PC-9 (cell line): ENCODE data around the gene DPY19L3. TPM values are rescaled to one million over a fixed set of nuclear protein-coding genes. Genes with fewer than 3 reads are reported as not detected.

Experiments used
- BruUV-seq: library from RNA; stranded (reverse); fragments of 400-500 nt; replicated peaks from 2 replicates; lab custom pipeline; 2021; lab: Mats Ljungman, UMichigan
- CTCF ChIA-PET: fragments of 300-600 bp; sonication (Branson Sonifier 250); formaldehyde crosslinking; loops from one replicate; lab custom pipeline; 2022; ENCODE audit warnings: antibody characterized with exemption; lab: Charles Lee
- POLR2A ChIA-PET: fragments of 300-600 bp; sonication (Branson Sonifier 250); formaldehyde crosslinking; loops from one replicate; lab custom pipeline; 2022; ENCODE audit warnings: antibody characterized with exemption; ENCODE audit not compliant: unreplicated experiment; lab: Charles Lee
- DNase-seq, 2 experiments: peaks; one replicate each; pipeline versions ENCODE4 v3.0.0 to v3.0.0-alpha.2; 2015 to 2022; ENCODE audit warnings: mixed read lengths in 1 of 2
- H2AFZ ChIP-seq: fragments of 200-600 bp; sonication (generic); 2 replicates; pipeline ENCODE4 v1.8.1; 2017; ENCODE audit warnings: antibody characterized with exemption
- H3F3A ChIP-seq: fragments of 200-600 bp; sonication (generic); 2 replicates; pipeline ENCODE4 v1.8.1; 2017; ENCODE audit warnings: antibody characterized with exemption, mild to moderate bottlenecking, low read depth; ENCODE audit not compliant: insufficient read depth
- H3K27ac ChIP-seq: fragments of 200-600 bp; sonication (generic); 2 replicates; pipeline ENCODE4 v1.6.1; 2016; ENCODE audit warnings: mixed run types
- H3K27me3 ChIP-seq: fragments of 200-600 bp; sonication (generic); 2 replicates; pipeline ENCODE4 v1.6.1; 2016; ENCODE audit warnings: low read depth, mixed run types; ENCODE audit not compliant: insufficient read depth
- H3K36me3 ChIP-seq: fragments of 200-600 bp; sonication (generic); 2 replicates; pipeline ENCODE4 v1.6.1; 2016; ENCODE audit warnings: low read depth, mixed run types
- H3K4me1 ChIP-seq: fragments of 200-600 bp; sonication (generic); replicated peaks from 2 replicates; pipeline ENCODE4 v1.6.1; 2016; ENCODE audit warnings: mixed run types; ENCODE audit not compliant: insufficient read depth
- H3K4me2 ChIP-seq: fragments of 200-600 bp; sonication (generic); 2 replicates; pipeline ENCODE4 v1.6.1; 2017; ENCODE audit warnings: mixed run types
- H3K4me3 ChIP-seq: fragments of 200-600 bp; sonication (generic); 2 replicates; pipeline ENCODE4 v1.6.1; 2016; ENCODE audit warnings: mixed run types
- H3K79me2 ChIP-seq: fragments of 200-600 bp; sonication (generic); 2 replicates; pipeline ENCODE4 v1.6.1; 2017; ENCODE audit warnings: low read depth, mixed run types
- H3K9me2 ChIP-seq: fragments of 200-600 bp; sonication (generic); 2 replicates; pipeline ENCODE4 v1.8.1; 2017; ENCODE audit warnings: mild to moderate bottlenecking; ENCODE audit not compliant: insufficient read depth
- H3K9me3 ChIP-seq: fragments of 200-600 bp; sonication (generic); 2 replicates; pipeline ENCODE4 v1.8.1; 2016; ENCODE audit warnings: low read depth; ENCODE audit not compliant: insufficient read depth
- H4K20me1 ChIP-seq: fragments of 200-600 bp; sonication (generic); 2 replicates; pipeline ENCODE4 v1.8.1; 2017; ENCODE audit not compliant: insufficient read depth
- CTCF ChIP-seq: fragments of 200-600 bp; sonication (generic); conservative IDR thresholded peaks from 2 replicates; pipeline ENCODE4 v1.6.1; 2017; ENCODE audit warnings: mixed run types, antibody characterized with exemption, mild to moderate bottlenecking, moderate library complexity
- EZH2 ChIP-seq: fragments of 200-600 bp; sonication (generic); IDR thresholded peaks from 2 replicates; pipeline ENCODE4 v1.8.0; 2017; ENCODE audit warnings: antibody characterized with exemption, low read depth
- intact Hi-C: fragments of 100-400 bp; cut with micrococcal nuclease; formaldehyde crosslinking; loops from one replicate; pipeline ENCODE4 v1.10.0; 2022; ENCODE audit not compliant: unreplicated experiment
- total RNA-seq: library from RNA; stranded (reverse); gene quantifications from 2 replicates; pipeline ENCODE4 v1.2.3, GENCODE V29; 2021

DPY19L3 gene
- total RNA-seq, 1 experiment from 2014 or later: 22.3 TPM

GRCh38 chr19:32465176-32465575, 59.6 kb downstream of the DPY19L3 start:
- Histone ChIP-seq H3F3A (no peaks in the 10 kb centered on the region), H3K79me2 (no peaks in the 10 kb centered on the region), H3K9me3 (no peaks in the 10 kb centered on the region), H3K9me2 (no peaks in the 10 kb centered on the region), H2AFZ (no peak overlapping the region), H3K4me1 (no peaks in the 10 kb centered on the region), H3K4me2 (no peak overlapping the region), H4K20me1 (no peaks in the 10 kb centered on the region), H3K4me3 (no peak overlapping the region), H3K27ac (no peak overlapping the region), H3K27me3 (no peaks in the 10 kb centered on the region), H3K36me3 (0 out of 2 replicates have a peak, but pooled peaks cover 4% of the 10 kb centered on the region)
- DNase-seq: no peak
- TF ChIP-seq EZH2: no peak
- TF ChIP-seq CTCF: no peak
- CTCF ChIA-PET: interaction anchor here (0.6 kb wide), 1 partner anchor 115 kb away, joined by 8 read pairs; no protein-coding TSS in a partner anchor
- POLR2A ChIA-PET: interaction anchor here (0.6 kb wide), 1 partner anchor 91 kb away, joined by 4 read pairs; no protein-coding TSS in a partner anchor
- intact Hi-C loops: loop anchor here (5.0 kb wide), 1 partner anchor 123 kb away; no protein-coding TSS in a partner anchor
- BruUV-seq: no TSS peak

- H2AFZ ChIP-seq: no peak overlapping the region
- intact Hi-C loops: loop anchor here (5.0 kb wide), 1 partner anchor 127 kb away; no protein-coding TSS in a partner anchor
- TF ChIP-seq CTCF (no peak), EZH2 (no peak)
- no peaks in the 10 kb centered on the region for H3K27me3 ChIP-seq
- CTCF ChIA-PET: no interaction called here
- H3K36me3 ChIP-seq: 0 out of 2 replicates have a peak, but pooled peaks cover 4% of the 10 kb centered on the region
- H3K9me3 ChIP-seq: no peaks in the 10 kb centered on the region
- no peaks in the 10 kb centered on the region for H3F3A ChIP-seq
- no peaks in the 10 kb centered on the region for H4K20me1 ChIP-seq
- POLR2A ChIA-PET: no interaction called here
- no peaks in the 10 kb centered on the region for H3K9me2 ChIP-seq
- H3K4me3 ChIP-seq: no peak overlapping the region
- no TSS peak for BruUV-seq
- H3K27ac ChIP-seq: no peak overlapping the region
- H3K79me2 ChIP-seq: no peaks in the 10 kb centered on the region
- H3K4me1 ChIP-seq: no peaks in the 10 kb centered on the region
- no peak for DNase-seq
- H3K4me2 ChIP-seq: no peak overlapping the region
Observed at GRCh38 chr19:32469795-32470194, 64.2 kb downstream of the DPY19L3 start.

- no TSS peak for BruUV-seq
- intact Hi-C loops: no loop called here
- H3K9me2 ChIP-seq: no peaks in the 10 kb centered on the region
- no peak for TF ChIP-seq CTCF
- TF ChIP-seq EZH2: no peak
- no peaks in the 10 kb centered on the region for H3K4me1 ChIP-seq
- ChIA-PET POLR2A (no interaction called here), CTCF (no interaction called here)
- no peaks in the 10 kb centered on the region for H4K20me1 ChIP-seq
- no peaks in the 10 kb centered on the region for H3K27me3 ChIP-seq
- H3K36me3 ChIP-seq: 0 out of 2 replicates have a peak, but pooled peaks cover 4% of the 10 kb centered on the region
- H3K4me2 ChIP-seq: no peak overlapping the region
- H2AFZ ChIP-seq: no peak overlapping the region
- no peak for DNase-seq
- no peaks in the 10 kb centered on the region for H3K79me2 ChIP-seq
- no peaks in the 10 kb centered on the region for H3K9me3 ChIP-seq
- H3K27ac ChIP-seq: no peak overlapping the region
- H3K4me3 ChIP-seq: no peak overlapping the region
- no peaks in the 10 kb centered on the region for H3F3A ChIP-seq
Observed at GRCh38 chr19:32471095-32471494, 65.5 kb downstream of the DPY19L3 start.
